Neural progenitor cell (in vitro differentiated cells): ENCODE measurements around the gene SLC19A2.

Experiments used
- EZH2 ChIP-seq: fragments of 200-600 bp; sonication (generic); IDR thresholded peaks from 2 replicates; pipeline ENCODE4 v1.6.1; 2017; ENCODE audit warnings: antibody characterized with exemption, mild to moderate bottlenecking, moderate library complexity
- EZH2phosphoT487 ChIP-seq: fragments of 200-600 bp; sonication (generic); IDR thresholded peaks from 2 replicates; pipeline ENCODE4 v1.6.1; 2017; ENCODE audit warnings: antibody characterized with exemption
- TF ChIP-seq, protein P1 (sequence below): fragments of 200-600 bp; sonication (generic); IDR thresholded peaks from 2 replicates; pipeline ENCODE4 v1.5.1; 2017; ENCODE audit warnings: antibody characterized with exemption, mild to moderate bottlenecking

DNA sequence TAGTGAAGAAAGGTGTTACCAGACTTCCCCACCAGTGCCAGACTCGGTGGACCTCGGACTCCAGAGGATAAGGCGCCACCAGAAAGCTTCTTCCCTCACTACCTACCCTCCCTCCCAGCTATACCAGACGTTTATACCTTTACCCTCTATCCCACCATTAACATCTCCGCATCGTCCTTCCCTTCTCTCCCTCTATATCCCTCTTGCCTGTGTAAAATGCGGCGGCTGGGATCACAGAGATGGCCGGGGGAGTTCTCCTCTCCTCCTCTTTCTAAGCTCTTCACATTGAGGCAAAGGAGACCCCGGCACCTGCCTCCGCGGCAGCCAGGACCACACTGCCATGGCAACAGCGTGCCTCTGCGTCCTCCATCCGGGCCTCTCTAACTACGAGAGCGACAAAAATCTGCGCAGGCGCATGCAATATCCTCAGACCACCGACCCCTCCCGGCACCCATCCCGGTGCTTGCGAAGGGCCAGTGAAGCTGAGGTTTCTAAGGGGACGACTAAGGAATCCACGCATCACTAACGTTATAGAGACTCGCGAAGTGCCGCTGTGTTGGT lies 58.6 kb downstream of the SLC19A2 start, which contains the start of gene CCDC181:
- TF ChIP-seq EZH2, result no peak
- TF ChIP-seq, protein P1, sequence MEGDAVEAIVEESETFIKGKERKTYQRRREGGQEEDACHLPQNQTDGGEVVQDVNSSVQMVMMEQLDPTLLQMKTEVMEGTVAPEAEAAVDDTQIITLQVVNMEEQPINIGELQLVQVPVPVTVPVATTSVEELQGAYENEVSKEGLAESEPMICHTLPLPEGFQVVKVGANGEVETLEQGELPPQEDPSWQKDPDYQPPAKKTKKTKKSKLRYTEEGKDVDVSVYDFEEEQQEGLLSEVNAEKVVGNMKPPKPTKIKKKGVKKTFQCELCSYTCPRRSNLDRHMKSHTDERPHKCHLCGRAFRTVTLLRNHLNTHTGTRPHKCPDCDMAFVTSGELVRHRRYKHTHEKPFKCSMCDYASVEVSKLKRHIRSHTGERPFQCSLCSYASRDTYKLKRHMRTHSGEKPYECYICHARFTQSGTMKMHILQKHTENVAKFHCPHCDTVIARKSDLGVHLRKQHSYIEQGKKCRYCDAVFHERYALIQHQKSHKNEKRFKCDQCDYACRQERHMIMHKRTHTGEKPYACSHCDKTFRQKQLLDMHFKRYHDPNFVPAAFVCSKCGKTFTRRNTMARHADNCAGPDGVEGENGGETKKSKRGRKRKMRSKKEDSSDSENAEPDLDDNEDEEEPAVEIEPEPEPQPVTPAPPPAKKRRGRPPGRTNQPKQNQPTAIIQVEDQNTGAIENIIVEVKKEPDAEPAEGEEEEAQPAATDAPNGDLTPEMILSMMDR, result no peak
- TF ChIP-seq EZH2phosphoT487, result no peak
